Tibial artery (tissue), 4 donors: ENCODE results near the gene KRT78.

ENCODE experiments used
- DNase-seq, 2 donors: peaks; one replicate each; pipeline ENCODE4 v3.0.0-alpha.2; 2019
- H3K27ac ChIP-seq, 2 donors: fragments of 200-600 bp; sonication (generic) in 1 of 2; 1 replicate in 1 of 2; 2 replicates in 1 of 2; pipeline ENCODE4 v1.5.1; 2018 to 2019; ENCODE audit warnings: mild to moderate bottlenecking in 1 of 2
- H3K27me3 ChIP-seq, 2 donors: fragments of 200-600 bp; sonication (generic) in 1 of 2; one replicate each; pipeline versions ENCODE4 v1.5.1 to v1.6.0; 2016 to 2019
- H3K36me3 ChIP-seq, 3 donors: fragments of 200-600 bp; sonication (generic) in 2 of 3; one replicate each; pipeline ENCODE4 v1.5.1; 2016 to 2019; ENCODE audit warnings: mild to moderate bottlenecking in 2 of 3
- H3K4me1 ChIP-seq, 4 donors: fragments of 200-600 bp; sonication (generic) in 2 of 4; 1 replicate in 3 of 4; 2 replicates in 1 of 4; pipeline ENCODE4 v1.5.1; 2016 to 2019
- H3K4me3 ChIP-seq, 2 donors: fragments of 200-600 bp; sonication (generic) in 1 of 2; 1 replicate in 1 of 2; 2 replicates in 1 of 2; pipeline ENCODE4 v1.5.1; 2018 to 2019; ENCODE audit warnings: mild to moderate bottlenecking in 2 of 2
- H3K9me3 ChIP-seq, 3 donors: fragments of 200-600 bp; sonication (generic) in 1 of 3; one replicate each; pipeline ENCODE4 v1.5.1; 2016 to 2019
- intact Hi-C: fragments of 100-400 bp; cut with DNase I; formaldehyde crosslinking; loops from one replicate; pipeline ENCODE4 v1.15.0; 2023; ENCODE audit warnings: low total_unique reads
- TF ChIP-seq, protein P1 (sequence below), 2 experiments: fragments of 200-600 bp in 1 of 2; fragments of 450-650 bp in 1 of 2; IDR thresholded peaks; one replicate each; pipeline ENCODE4 v1.5.1; 2017 to 2019; ENCODE audit warnings: antibody characterized with exemption in 2 of 2, mild to moderate bottlenecking in 1 of 2, moderate library complexity in 1 of 2

The KRT78 gene

DNA sequence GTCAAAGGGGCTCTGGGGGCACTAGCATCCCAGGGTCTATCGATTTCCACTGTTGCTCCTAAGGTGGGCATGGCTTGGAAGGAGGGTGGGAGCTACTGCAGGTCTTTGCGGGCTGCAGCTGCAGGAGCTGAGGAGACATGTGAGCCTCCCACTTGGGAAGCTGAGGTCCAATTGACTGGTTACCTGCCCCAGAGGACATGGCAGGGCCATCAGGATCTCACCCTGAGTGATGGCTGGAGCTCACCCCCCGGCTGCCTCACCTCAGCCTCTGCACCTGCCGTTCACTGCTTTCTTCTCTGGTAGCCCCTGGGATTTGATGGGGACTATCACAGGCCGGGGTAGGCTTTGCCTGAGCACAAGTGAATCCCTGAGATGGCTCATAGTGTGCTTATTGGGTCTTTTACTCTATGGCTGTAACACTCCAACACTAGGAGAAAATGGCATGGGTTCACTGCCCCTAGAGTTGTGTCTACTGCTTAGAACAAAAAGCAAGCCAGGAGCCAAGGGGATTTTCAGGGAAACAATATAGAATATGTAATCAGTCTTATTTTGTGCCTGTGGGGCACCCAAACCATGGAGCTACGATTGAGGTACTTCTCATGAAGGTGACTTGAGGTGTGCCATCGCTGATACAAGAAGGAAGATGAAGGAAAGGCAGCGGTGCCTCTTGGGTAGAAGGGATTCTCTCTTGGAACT is 31.6 kb downstream of the KRT78 start:
- Histone ChIP-seq H3K27ac (no peak overlapping the region), H3K4me1 (peaks cover 0 to 4% (median 2%) of the 10 kb centered on the region in 4 donors), H3K4me3 (no peak overlapping the region), H3K27me3 (peaks cover 0 to 13% of the 10 kb centered on the region in 2 donors), H3K9me3 (no peaks in the 10 kb centered on the region), H3K36me3 (no peaks in the 10 kb centered on the region)
- DNase-seq, result no peak
- TF ChIP-seq, protein P1, sequence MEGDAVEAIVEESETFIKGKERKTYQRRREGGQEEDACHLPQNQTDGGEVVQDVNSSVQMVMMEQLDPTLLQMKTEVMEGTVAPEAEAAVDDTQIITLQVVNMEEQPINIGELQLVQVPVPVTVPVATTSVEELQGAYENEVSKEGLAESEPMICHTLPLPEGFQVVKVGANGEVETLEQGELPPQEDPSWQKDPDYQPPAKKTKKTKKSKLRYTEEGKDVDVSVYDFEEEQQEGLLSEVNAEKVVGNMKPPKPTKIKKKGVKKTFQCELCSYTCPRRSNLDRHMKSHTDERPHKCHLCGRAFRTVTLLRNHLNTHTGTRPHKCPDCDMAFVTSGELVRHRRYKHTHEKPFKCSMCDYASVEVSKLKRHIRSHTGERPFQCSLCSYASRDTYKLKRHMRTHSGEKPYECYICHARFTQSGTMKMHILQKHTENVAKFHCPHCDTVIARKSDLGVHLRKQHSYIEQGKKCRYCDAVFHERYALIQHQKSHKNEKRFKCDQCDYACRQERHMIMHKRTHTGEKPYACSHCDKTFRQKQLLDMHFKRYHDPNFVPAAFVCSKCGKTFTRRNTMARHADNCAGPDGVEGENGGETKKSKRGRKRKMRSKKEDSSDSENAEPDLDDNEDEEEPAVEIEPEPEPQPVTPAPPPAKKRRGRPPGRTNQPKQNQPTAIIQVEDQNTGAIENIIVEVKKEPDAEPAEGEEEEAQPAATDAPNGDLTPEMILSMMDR (IDR thresholded peaks at IDR 0.05), result no peak
- intact Hi-C loops, result no loop called here

DNA sequence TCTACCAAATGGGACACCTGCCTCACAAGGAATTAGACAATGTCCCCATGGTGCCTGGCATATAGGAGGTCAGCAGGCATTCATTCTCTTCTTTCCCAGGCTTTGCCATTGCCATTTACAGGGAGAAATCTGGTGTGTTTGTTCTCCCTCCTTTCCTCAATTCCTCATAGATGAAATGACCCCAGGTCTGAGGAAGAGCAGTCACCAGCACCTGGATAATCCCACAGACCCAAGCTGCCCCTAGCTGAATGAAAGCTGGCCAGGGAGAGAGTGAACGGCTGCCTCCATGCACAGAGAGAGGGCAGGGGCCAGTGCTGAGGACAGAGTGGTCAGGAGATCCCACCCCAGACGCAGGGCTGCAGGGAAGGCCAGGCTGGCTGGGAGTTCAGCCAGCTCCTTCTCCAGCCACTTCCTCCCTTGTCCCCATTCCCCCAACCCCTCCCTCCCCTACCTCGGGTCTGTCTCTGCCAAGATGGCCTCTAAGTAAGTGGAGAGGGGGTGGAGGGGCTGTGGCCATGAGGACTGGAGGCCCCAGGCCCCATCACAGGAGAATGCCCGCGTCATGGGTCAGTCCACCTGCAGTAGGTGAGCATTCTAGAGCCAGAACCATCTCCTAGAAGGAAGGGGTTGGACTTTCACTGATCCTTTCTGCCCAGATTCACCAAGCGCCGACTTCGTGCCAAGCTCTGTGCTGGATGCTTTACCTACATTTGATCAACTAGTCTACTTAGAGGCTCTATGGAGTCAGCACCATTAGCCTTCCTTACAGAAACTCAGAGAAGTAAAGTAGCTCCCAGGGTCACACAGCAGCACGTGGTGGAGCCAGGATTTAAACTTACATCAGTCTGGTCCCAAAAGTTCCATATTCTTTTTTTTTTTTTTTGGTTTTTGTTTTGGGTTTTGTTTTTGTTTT is 32.9 kb downstream of the KRT78 start:
- no peak overlapping the region for H3K27ac ChIP-seq
- H3K4me3 ChIP-seq, result no peak overlapping the region
- H3K27me3 ChIP-seq, result peaks cover 0 to 13% of the 10 kb centered on the region in 2 donors
- TF ChIP-seq, protein P1 (IDR thresholded peaks at IDR 0.05), result no peak
- no peaks in the 10 kb centered on the region for H3K36me3 ChIP-seq
- DNase-seq, result no peak
- no peaks in the 10 kb centered on the region for H3K4me1 ChIP-seq
- intact Hi-C loops, result no loop called here
- no peaks in the 10 kb centered on the region for H3K9me3 ChIP-seq

DNA sequence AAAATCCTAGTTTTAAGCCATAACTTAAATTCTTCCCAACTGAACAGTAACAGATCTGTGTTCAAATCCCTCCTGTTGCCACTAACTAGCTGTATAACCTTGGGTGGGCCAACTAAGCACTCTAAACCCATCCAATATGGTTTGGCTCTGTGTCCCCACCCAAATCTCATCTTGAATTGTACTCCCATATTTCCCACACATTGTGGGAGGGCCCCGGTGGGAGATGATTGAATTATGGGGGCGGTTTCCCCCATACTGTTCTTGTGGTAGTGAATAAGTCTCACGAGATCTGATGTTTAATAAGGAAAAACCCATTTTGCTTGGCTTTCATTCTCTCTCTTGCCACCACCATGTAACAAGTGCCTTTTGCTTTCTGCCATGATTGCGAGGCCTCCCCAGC is 33.6 kb downstream of the KRT78 start:
- intact Hi-C loops, result no loop called here
- H3K27ac ChIP-seq, result no peak overlapping the region
- no peaks in the 10 kb centered on the region for H3K4me1 ChIP-seq
- no peaks in the 10 kb centered on the region for H3K36me3 ChIP-seq
- no peak overlapping the region for H3K4me3 ChIP-seq
- TF ChIP-seq, protein P1 (IDR thresholded peaks at IDR 0.05), result no peak
- peaks cover 0 to 13% of the 10 kb centered on the region in 2 donors for H3K27me3 ChIP-seq
- DNase-seq, result no peak
- H3K9me3 ChIP-seq, result no peaks in the 10 kb centered on the region

DNA sequence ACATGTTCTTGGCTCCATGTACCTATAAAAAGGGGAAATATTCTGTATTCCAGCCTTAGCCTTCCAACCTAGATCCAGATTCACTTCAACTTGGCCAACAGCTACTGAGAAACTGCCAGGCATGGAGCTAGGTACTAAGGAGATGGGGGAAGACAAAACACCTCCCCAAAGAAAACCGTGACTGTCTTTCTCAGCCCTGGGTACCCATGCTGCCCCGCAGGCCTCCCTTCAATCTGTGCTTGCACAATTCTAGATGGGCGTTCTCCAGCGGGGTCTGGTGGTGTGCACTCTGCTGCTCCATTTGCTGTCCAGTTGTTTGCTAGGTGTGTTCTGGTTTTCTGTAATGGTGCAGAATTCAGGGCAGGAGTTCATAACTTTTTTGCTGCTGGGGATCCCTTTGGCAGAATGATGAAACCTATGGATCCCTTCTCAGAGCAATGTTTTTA is 34.1 kb downstream of the KRT78 start:
- Histone ChIP-seq H3K4me1 (no peaks in the 10 kb centered on the region), H3K27me3 (peaks cover 0 to 13% of the 10 kb centered on the region in 2 donors), H3K4me3 (no peak overlapping the region), H3K36me3 (no peaks in the 10 kb centered on the region), H3K9me3 (no peaks in the 10 kb centered on the region), H3K27ac (no peak overlapping the region)
- TF ChIP-seq, protein P1 (IDR thresholded peaks at IDR 0.05), result no peak
- intact Hi-C loops, result no loop called here
- DNase-seq, result no peak

DNA sequence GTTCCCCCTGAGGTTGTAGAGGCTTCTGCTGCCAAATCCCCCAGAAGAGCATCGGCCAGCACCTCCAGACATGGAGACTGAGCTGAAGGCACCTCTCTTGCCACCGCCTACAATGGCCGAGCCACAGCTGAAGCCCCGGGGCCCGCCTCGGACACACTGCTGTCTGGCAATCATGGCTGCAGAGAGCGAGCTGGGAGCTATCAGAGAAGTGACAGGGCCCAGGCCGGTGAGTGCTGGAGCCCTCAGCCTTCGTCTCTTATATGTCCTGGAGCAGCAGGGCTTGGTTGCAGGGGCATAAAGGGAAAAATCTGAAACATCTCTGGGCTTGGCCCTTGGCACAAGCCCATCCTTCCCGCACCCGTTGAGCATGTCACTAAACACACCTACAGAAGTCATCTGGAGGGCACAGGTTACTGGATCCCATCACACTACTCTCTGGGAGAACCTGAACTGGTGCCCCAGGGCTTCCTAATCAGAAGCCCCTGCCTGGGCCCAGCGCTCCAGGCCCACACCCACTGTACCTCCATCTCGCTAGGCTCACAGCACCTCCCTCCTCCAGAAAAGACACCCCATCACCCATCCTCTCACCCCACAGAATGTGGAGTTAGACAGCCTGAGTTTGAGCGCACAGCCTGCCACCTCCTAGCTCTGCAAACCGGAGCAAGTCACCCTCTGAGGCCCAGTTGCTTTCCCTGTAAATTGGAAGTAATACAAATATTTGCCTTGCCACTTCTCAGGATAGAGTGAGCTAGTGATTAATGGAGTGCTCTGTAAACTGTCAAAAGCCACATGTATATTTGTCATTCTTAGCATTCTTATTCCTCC is 34.7 kb downstream of the KRT78 start, which contains the start of gene KRT4:
Gene KRT4 (minus strand): TSS at position 232 of the 825 bp plus-strand sequence. CDS start 58 bp downstream, at position 174.
- H3K4me3 ChIP-seq, result no peak within 1 kb of the TSS
- DNase-seq, result no peak
- no peak within 1 kb of the TSS for H3K27ac ChIP-seq
- H3K36me3 ChIP-seq, result no peaks in the 10 kb centered on the region
- no peaks in the 10 kb centered on the region for H3K4me1 ChIP-seq
- TF ChIP-seq, protein P1 (IDR thresholded peaks at IDR 0.05), result no peak
- intact Hi-C loops, result no loop called here
- no peaks in the 10 kb centered on the region for H3K9me3 ChIP-seq
- peaks cover 0 to 13% of the 10 kb centered on the region in 2 donors for H3K27me3 ChIP-seq
